ENCODE results near the gene LNX1.
"Not testable (repeated sequence)": the region's sequence is repeated elsewhere in the genome, so short reads cannot be mapped to it uniquely, and the experiment has no call there.

LNX1 gene

DNA sequence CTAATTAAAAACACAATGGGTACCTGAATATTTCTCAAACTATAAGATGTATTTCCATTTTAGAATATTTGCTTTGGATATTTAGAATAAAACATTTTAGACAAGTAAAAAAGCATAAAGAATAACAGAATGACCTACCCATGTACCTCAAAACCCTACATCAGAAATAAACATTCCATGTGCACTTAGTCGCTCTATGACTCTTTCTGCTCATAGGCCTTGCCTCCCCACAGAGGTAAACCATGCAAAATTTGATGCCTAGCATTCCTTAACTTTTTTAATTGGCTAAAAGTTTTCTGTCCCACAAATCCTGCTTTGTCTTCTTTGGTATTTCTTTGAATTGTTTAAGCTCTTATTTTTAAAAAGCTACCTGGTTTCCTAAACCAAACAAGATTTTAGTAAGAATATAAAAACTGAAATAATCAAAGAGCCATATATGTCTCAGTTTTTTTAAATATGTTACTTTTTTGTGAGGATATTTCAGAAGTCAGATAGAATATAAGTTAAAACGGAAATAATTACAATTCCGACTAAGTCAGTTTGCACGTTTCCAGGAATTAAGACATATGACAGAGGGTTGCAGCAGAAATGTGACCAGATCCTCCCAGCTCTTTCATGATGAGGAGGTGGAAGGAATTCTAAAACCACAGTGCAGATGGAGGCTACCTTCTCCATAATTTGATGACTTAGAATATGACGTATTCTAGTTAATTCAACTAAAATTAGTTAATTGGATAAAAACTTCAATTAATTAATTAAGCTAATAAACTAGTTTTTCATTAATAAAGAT, 111.4 kb downstream of the LNX1 start:
- DNase-seq (ENCODE audit: low read depth), result no peak
- TF ChIP-seq, protein P1, sequence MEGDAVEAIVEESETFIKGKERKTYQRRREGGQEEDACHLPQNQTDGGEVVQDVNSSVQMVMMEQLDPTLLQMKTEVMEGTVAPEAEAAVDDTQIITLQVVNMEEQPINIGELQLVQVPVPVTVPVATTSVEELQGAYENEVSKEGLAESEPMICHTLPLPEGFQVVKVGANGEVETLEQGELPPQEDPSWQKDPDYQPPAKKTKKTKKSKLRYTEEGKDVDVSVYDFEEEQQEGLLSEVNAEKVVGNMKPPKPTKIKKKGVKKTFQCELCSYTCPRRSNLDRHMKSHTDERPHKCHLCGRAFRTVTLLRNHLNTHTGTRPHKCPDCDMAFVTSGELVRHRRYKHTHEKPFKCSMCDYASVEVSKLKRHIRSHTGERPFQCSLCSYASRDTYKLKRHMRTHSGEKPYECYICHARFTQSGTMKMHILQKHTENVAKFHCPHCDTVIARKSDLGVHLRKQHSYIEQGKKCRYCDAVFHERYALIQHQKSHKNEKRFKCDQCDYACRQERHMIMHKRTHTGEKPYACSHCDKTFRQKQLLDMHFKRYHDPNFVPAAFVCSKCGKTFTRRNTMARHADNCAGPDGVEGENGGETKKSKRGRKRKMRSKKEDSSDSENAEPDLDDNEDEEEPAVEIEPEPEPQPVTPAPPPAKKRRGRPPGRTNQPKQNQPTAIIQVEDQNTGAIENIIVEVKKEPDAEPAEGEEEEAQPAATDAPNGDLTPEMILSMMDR (IDR thresholded peaks at IDR 0.05; ENCODE audit: control insufficient read depth, insufficient read depth, low read depth, low read length, missing control alignments), result no peak
- no peak overlapping the region for H3K4me3 ChIP-seq (ENCODE audit: control insufficient read depth, low read depth, low read length)

DNA sequence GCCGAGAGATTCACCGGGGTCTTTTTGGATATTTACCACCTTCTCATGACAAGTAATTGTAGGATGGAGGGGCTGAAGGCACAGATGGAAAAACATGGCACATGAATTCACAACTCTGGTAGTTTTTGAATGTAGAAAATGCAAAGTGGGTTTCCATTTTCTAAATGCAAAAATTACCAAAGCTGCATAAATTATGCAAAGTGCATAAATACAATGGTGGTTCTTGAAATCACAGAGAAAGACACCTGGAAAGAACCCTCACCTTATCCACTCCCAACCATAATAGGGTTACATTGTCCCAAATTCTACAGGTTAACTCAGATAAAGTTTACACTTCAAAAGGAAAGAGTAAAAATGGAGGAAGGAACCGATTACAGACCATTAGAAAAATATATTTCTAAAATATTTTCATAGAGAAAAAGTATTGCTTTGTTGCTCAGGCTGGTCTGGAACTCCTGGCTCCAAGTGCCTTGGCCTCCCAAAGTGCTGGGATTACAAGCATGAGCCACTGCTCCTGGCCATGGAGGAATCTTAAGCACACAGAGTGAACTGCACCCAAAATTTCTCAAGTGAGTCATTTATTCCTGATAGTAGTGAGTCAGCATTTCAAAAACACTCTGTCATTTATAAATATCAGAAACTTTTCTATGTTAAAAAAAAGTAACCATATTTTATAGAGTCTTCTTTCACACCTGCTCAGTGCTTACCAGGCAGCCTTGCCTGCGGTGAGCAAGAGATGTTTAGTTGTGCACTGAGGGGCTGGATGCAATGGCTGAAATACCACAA, 112.4 kb downstream of the LNX1 start:
- H3K4me3 ChIP-seq (ENCODE audit: control insufficient read depth, low read depth, low read length), result no peak overlapping the region
- TF ChIP-seq, protein P1 (IDR thresholded peaks at IDR 0.05; ENCODE audit: control insufficient read depth, insufficient read depth, low read depth, low read length, missing control alignments), result no peak
- peak; percentile 85 for DNase-seq (ENCODE audit: low read depth)

DNA sequence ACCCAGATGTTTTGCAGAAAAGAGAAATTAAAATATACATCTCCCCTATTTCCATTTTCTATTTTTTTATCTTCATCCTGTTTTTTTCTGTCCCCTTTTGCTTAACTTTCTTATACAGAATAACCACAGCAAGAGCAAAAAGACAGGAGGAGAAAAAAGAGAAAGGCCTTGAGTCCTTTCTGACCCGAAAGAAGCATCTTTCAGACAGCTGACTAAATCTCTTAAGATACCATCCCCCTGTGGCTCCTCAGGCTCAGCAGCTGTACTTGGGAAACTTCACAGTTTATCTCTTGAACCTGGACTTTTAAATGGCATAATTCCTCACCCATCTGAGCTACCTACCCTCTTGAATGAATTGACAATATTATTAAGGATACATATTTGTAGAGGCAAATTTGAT, 113.7 kb downstream of the LNX1 start:
- TF ChIP-seq, protein P1 (IDR thresholded peaks at IDR 0.05; ENCODE audit: control insufficient read depth, insufficient read depth, low read depth, low read length, missing control alignments), result no peak
- no peak overlapping the region for H3K4me3 ChIP-seq (ENCODE audit: control insufficient read depth, low read depth, low read length)
- no peak for DNase-seq (ENCODE audit: low read depth)

DNA sequence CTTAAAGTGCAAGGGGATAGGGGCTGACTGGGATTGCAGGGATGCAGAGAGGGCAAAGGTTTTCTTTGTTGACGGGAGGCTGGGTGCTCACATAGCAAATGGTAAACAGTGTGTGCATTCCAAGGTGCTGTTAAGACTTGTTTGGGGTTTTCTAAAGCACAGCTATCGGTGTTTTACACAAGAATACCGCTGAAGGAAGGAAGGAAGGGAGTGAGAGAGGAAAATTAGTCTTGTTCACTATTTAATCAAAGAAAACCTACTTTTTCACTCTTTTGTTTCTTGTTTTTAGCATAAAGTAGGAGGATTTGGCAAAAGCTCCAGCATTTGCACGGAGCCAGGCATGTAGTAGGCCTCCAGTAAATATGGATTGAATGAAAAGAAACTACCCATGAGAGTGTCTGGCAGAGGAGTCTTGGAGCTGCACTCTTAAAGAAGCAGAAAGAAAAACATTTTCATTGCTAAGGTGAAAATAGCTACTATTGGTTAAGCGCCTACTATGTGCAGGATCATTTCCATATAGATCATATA, 114.2 kb downstream of the LNX1 start:
- TF ChIP-seq, protein P1 (IDR thresholded peaks at IDR 0.05; ENCODE audit: control insufficient read depth, insufficient read depth, low read depth, low read length, missing control alignments), result no peak
- no peak overlapping the region for H3K4me3 ChIP-seq (ENCODE audit: control insufficient read depth, low read depth, low read length)
- DNase-seq (ENCODE audit: low read depth), result no peak

DNA sequence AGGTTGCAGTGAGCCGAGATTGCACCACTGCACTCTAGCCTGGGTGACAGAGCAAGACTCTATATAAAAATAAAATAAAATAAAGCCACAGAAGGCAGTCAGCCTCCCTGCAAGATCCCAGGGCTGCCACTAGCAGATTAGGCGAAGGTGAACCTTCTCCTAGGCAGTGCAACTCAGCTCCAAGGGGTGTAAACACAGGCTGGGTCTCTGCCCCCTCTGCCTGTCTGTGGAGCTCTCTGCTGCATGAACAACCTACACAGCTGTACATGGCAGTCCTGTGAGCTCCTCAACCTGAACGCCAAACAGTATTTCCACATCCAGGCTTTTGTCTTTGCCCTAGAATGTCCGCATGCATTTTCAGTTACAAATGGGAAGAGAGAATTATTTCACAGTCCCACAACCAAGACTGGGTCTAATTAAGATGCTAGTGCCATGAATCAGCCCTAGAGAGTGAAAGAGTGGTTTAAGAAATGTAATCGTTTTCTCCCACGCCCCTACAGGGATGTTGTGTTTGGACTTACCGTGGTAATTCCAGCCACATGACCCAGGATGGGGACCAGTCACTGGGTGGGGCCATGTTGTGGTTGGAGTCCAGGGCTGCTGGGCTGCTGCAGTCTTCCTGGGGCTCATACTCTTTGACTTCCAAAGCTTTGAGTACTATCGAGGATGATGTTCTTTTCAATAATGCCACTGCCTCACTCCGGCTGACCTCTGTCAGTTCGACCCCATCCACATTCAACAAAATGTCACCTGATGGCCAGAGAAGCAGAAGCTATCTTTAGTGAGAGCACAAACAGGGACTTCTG, 114.9 kb downstream of the LNX1 start:
- TF ChIP-seq, protein P1 (IDR thresholded peaks at IDR 0.05; ENCODE audit: control insufficient read depth, insufficient read depth, low read depth, low read length, missing control alignments), result no peak
- H3K4me3 ChIP-seq (ENCODE audit: control insufficient read depth, low read depth, low read length), result no peak overlapping the region

DNA sequence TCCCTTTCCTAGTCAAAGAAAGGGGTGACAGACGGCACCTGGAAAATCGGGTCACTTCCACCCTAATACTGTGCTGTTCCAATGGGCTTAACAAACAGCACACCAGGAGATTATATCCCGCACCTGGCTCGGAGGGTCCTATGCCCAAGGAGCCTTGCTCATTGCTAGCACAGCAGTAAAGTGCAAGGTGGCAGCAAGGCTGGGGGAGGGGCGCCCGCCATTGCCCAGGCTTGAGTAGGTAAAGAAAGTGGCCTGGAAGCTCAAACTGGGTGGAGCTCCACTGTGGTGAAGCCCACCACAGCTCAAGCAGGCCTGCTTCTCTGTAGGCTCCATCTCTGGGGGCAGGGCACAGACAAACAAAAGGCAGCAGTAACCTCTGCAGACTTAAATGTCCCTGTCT, 124.7 kb downstream of the LNX1 start:
- not testable (repeated sequence) for H3K4me3 ChIP-seq (ENCODE audit: control insufficient read depth, low read depth, low read length); DNase-seq (ENCODE audit: low read depth)

More for the DNA sequence above, 114.9 kb downstream of the LNX1 start:
- DNase-seq (ENCODE audit: low read depth), result peak; percentile 99

Data from AG09309 (cell line).